Upper lobe of left lung (tissue), 6 donors: Measurements from ENCODE around the gene KAT6B. TPM values are rescaled to one million over a fixed set of nuclear protein-coding genes. Genes with fewer than 3 reads are reported as not detected.

ENCODE experiments used
- ATAC-seq, 2 donors: fragments of 200-7000 bp; cut with Tn5 transposase; one replicate each; pipeline ENCODE4 v1.9.1; 2022; ENCODE audit warnings: mild to moderate bottlenecking in 2 of 2, moderate library complexity in 2 of 2; ENCODE audit not compliant: low FRiP score in 2 of 2
- DNase-seq, 2 donors: peaks; one replicate each; pipeline ENCODE4 v3.0.0-alpha.2; 2019 to 2020
- H3K27ac ChIP-seq, 4 donors: fragments of 200-600 bp; sonication (generic); one replicate each; pipeline ENCODE4 v1.5.1; 2016 to 2019
- H3K27me3 ChIP-seq, 4 donors: fragments of 200-600 bp; sonication (generic); one replicate each; pipeline ENCODE4 v1.5.1; 2017 to 2019
- H3K36me3 ChIP-seq, 4 donors: fragments of 200-600 bp; sonication (generic); one replicate each; pipeline ENCODE4 v1.5.1; 2016 to 2019
- H3K4me1 ChIP-seq, 4 donors: fragments of 200-600 bp; sonication (generic); one replicate each; pipeline ENCODE4 v1.5.1; 2018 to 2019
- H3K4me3 ChIP-seq, 4 donors: fragments of 200-600 bp; sonication (generic); one replicate each; pipeline ENCODE4 v1.5.1; 2017 to 2019; ENCODE audit warnings: mild to moderate bottlenecking in 2 of 4, moderate library complexity in 1 of 4
- H3K9me3 ChIP-seq, 4 donors: fragments of 200-600 bp; sonication (generic); one replicate each; pipeline ENCODE4 v1.5.1; 2018 to 2019
- CTCF ChIP-seq, 6 experiments: fragments of 450-650 bp in 4 of 6; fragments of 200-600 bp in 2 of 6; sonication (generic) in 2 of 6; IDR thresholded peaks; one replicate each; pipeline ENCODE4 v1.5.1; 2016 to 2019; ENCODE audit warnings: antibody characterized with exemption in 6 of 6
- EP300 ChIP-seq, 4 donors: sonication (generic); formaldehyde crosslinking; IDR thresholded peaks; one replicate each; pipeline ENCODE4 v1.5.1; 2017; ENCODE audit warnings: antibody characterized with exemption in 4 of 4, control low read depth in 2 of 4
- POLR2A ChIP-seq, 4 donors: fragments of 450-650 bp; IDR thresholded peaks; one replicate each; pipeline ENCODE4 v1.5.1; 2016 to 2017; ENCODE audit warnings: antibody characterized with exemption in 4 of 4, mild to moderate bottlenecking in 2 of 4
- POLR2AphosphoS5 ChIP-seq, 2 donors: sonication (generic); formaldehyde crosslinking; IDR thresholded peaks; one replicate each; pipeline ENCODE4 v1.5.1; 2017; ENCODE audit warnings: antibody characterized with exemption in 2 of 2
- WGBS, 2 donors: methylation state at CpG; one replicate each; pipeline ENCODE4 v1.1.5; 2017 to 2018; 5-methylcytosine and 5-hydroxymethylcytosine counted together
- total RNA-seq, 6 donors: library from RNA; depleted of rRNA in 4 of 6; stranded (reverse); fragments of >200 nt in 4 of 6; gene quantifications; one replicate each; pipeline versions ENCODE4 v1.1.0 to v1.2.1, GENCODE V29; 2016 to 2021
- donor health status: DM: no; HTN: no; CAD: no; lungs with moderate emphysema.
- donor health status: DM: no; HTN: yes; CAD: no; lungs with severe emphysema.

Gene KAT6B
- total RNA-seq, 6 donors from 2014 or later: 35.2 to 78.4 (median 38.0) TPM

GRCh38 chr10:75074711-75075445 lies 248.5 kb downstream of the KAT6B start:
- WGBS, 2 donors: 44 to 78% methylated on average over 2 of the region's 2 CpGs
- Histone ChIP-seq H3K27me3 (no peaks in the 10 kb centered on the region), H3K4me1 (peaks cover 0 to 8% (median 0%) of the 10 kb centered on the region in 4 donors), H3K36me3 (no peaks in the 10 kb centered on the region), H3K4me3 (no peak overlapping the region), H3K27ac (no peak overlapping the region), H3K9me3 (no peaks in the 10 kb centered on the region)
- TF ChIP-seq POLR2AphosphoS5 (IDR thresholded peaks at IDR 0.05) (no peak), EP300 (IDR thresholded peaks at IDR 0.05) (no peak), POLR2A (IDR thresholded peaks at IDR 0.05) (no peak), CTCF (IDR thresholded peaks at IDR 0.05) (no peak)
- DNase-seq: no peak
- ATAC-seq: no peak

GRCh38 chr10:75076348-75076747 lies 249.9 kb downstream of the KAT6B start:
- no peaks in the 10 kb centered on the region for H3K36me3 ChIP-seq
- peaks cover 0 to under 1% (median 0%) of the 10 kb centered on the region in 4 donors for H3K9me3 ChIP-seq
- H3K27ac ChIP-seq: no peak overlapping the region
- no peak for ATAC-seq
- 92% methylated on average over 6 of the region's 6 CpGs for WGBS, 2 donors
- H3K4me1 ChIP-seq: peaks cover 0 to under 1% (median 0%) of the 10 kb centered on the region in 4 donors
- no peak overlapping the region for H3K4me3 ChIP-seq
- DNase-seq: no peak
- H3K27me3 ChIP-seq: no peaks in the 10 kb centered on the region
- no peak for TF ChIP-seq POLR2AphosphoS5 (IDR thresholded peaks at IDR 0.05)
- TF ChIP-seq CTCF (IDR thresholded peaks at IDR 0.05): no peak
- no peak for TF ChIP-seq EP300 (IDR thresholded peaks at IDR 0.05)
- TF ChIP-seq POLR2A (IDR thresholded peaks at IDR 0.05): no peak

- Histone ChIP-seq H3K4me3 (no peak overlapping the region), H3K9me3 (peaks cover 0 to 3% (median 0%) of the 10 kb centered on the region in 4 donors), H3K27ac (no peak overlapping the region), H3K36me3 (no peaks in the 10 kb centered on the region), H3K27me3 (no peaks in the 10 kb centered on the region), H3K4me1 (no peaks in the 10 kb centered on the region)
- DNase-seq (no peak), ATAC-seq (no peak)
- no peak for TF ChIP-seq CTCF (IDR thresholded peaks at IDR 0.05)
- TF ChIP-seq POLR2AphosphoS5 (IDR thresholded peaks at IDR 0.05): no peak
- no peak for TF ChIP-seq EP300 (IDR thresholded peaks at IDR 0.05)
- no peak for TF ChIP-seq POLR2A (IDR thresholded peaks at IDR 0.05)
- 79 to 81% methylated on average over 7 to 9 of the region's 9 CpGs for WGBS, 2 donors
These were observed 253.2 kb downstream of the KAT6B start for GRCh38 chr10:75079436-75080083.

GRCh38 chr10:75080554-75080953 lies 254.2 kb downstream of the KAT6B start:
- no peaks in the 10 kb centered on the region for H3K36me3 ChIP-seq
- ATAC-seq (no peak), DNase-seq (no peak)
- H3K9me3 ChIP-seq: peaks cover 0 to 3% (median 0%) of the 10 kb centered on the region in 4 donors
- H3K27me3 ChIP-seq: no peaks in the 10 kb centered on the region
- WGBS, 2 donors: 93 to 94% methylated on average over 4 of the region's 4 CpGs
- H3K4me1 ChIP-seq: no peaks in the 10 kb centered on the region
- H3K27ac ChIP-seq: no peak overlapping the region
- TF ChIP-seq CTCF (IDR thresholded peaks at IDR 0.05) (no peak), EP300 (IDR thresholded peaks at IDR 0.05) (no peak), POLR2A (IDR thresholded peaks at IDR 0.05) (no peak), POLR2AphosphoS5 (IDR thresholded peaks at IDR 0.05) (no peak)
- no peak overlapping the region for H3K4me3 ChIP-seq
